ENCODE measurements around the gene EFTUD2. TPM values are rescaled to one million over a fixed set of nuclear protein-coding genes. Genes with fewer than 3 reads are reported as not detected.
A peak's percentile ranks its signal among the peaks of the same experiment; 100 is the strongest.
"Not testable (repeated sequence)": the region's sequence is repeated elsewhere in the genome, so short reads cannot be mapped to it uniquely, and the experiment has no call there.

The EFTUD2 gene
- total RNA-seq, 4 donors from 2014 or later = 53.4 to 85.7 (median 59.8) TPM

GRCh38 chr17:44812263-44812662, 87.0 kb downstream of the EFTUD2 start:
- WGBS, 2 donors = 57 to 64% methylated on average over 4 of the region's 4 CpGs
- intact Hi-C loops (cut with DNase I) = no loop called here
- DNase-seq = no peak

GRCh38 chr17:44808656-44809388, 90.4 kb downstream of the EFTUD2 start:
- H3K36me3 ChIP-seq; H3K4me1 ChIP-seq; DNase-seq; H3K27me3 ChIP-seq; H3K27ac ChIP-seq; H3K9me3 ChIP-seq; intact Hi-C loops (cut with DNase I); H3K4me3 ChIP-seq: not testable (repeated sequence)
- WGBS, 2 donors = 80 to 91% methylated on average over 7 to 9 of the region's 9 CpGs

More at GRCh38 chr17:44812263-44812662, 87.0 kb downstream of the EFTUD2 start:
- no peaks in the 10 kb centered on the region for H3K36me3 ChIP-seq
- TF ChIP-seq CTCF (IDR thresholded peaks at IDR 0.05) (no peak), POLR2A (IDR thresholded peaks at IDR 0.05) (no peak)
- no peaks in the 10 kb centered on the region for H3K9me3 ChIP-seq
- peak overlapping the region in 2 of 4 donors; percentile 32 to 46 for H3K27ac ChIP-seq
- no peak overlapping the region for H3K4me3 ChIP-seq
- peaks cover 0 to 1% (median 0%) of the 10 kb centered on the region in 4 donors for H3K27me3 ChIP-seq
- peaks cover 0 to 8% (median 0%) of the 10 kb centered on the region in 3 donors for H3K4me1 ChIP-seq

- intact Hi-C loops (cut with DNase I) = no loop called here
- WGBS, 2 donors = 77 to 91% methylated on average over 4 of the region's 4 CpGs
- Histone ChIP-seq H3K27ac (no peak overlapping the region), H3K36me3 (no peaks in the 10 kb centered on the region), H3K27me3 (peaks cover 0 to 6% (median 0%) of the 10 kb centered on the region in 4 donors), H3K4me1 (peaks cover 0 to 8% (median 0%) of the 10 kb centered on the region in 3 donors), H3K4me3 (no peak overlapping the region), H3K9me3 (no peaks in the 10 kb centered on the region)
- no peak for DNase-seq
- TF ChIP-seq CTCF (IDR thresholded peaks at IDR 0.05) (no peak), POLR2A (IDR thresholded peaks at IDR 0.05) (no peak)
These were observed 91.1 kb downstream of the EFTUD2 start for GRCh38 chr17:44808156-44808555.

GRCh38 chr17:44807817-44808155, 91.5 kb downstream of the EFTUD2 start:
- H3K27ac ChIP-seq = no peak overlapping the region

GRCh38 chr17:44807093-44807816, 92.0 kb downstream of the EFTUD2 start:
- DNase-seq = no peak
- intact Hi-C loops (cut with DNase I) = no loop called here
- Histone ChIP-seq H3K27ac (no peak overlapping the region), H3K9me3 (no peaks in the 10 kb centered on the region), H3K4me1 (peaks cover 0 to 8% (median 0%) of the 10 kb centered on the region in 3 donors), H3K36me3 (no peaks in the 10 kb centered on the region), H3K4me3 (no peak overlapping the region), H3K27me3 (peaks cover 0 to 6% (median 0%) of the 10 kb centered on the region in 4 donors)
- TF ChIP-seq CTCF (IDR thresholded peaks at IDR 0.05) = no peak
- WGBS, 2 donors = 55 to 65% methylated on average over 4 of the region's 4 CpGs

More at GRCh38 chr17:44807817-44808155, 91.5 kb downstream of the EFTUD2 start:
- 57 to 72% methylated on average over 3 of the region's 3 CpGs for WGBS, 2 donors
- H3K4me1 ChIP-seq = peaks cover 0 to 8% (median 0%) of the 10 kb centered on the region in 3 donors
- peaks cover 0 to 6% (median 0%) of the 10 kb centered on the region in 4 donors for H3K27me3 ChIP-seq
- H3K36me3 ChIP-seq = no peaks in the 10 kb centered on the region
- no peak overlapping the region for H3K4me3 ChIP-seq
- TF ChIP-seq POLR2A (IDR thresholded peaks at IDR 0.05) (no peak), CTCF (IDR thresholded peaks at IDR 0.05) (no peak)
- no peak for DNase-seq
- intact Hi-C loops (cut with DNase I) = no loop called here
- H3K9me3 ChIP-seq = no peaks in the 10 kb centered on the region
